GM23338 (cell line): ENCODE data around the gene SPG7. TPM values are rescaled to one million over a fixed set of nuclear protein-coding genes. Genes with fewer than 3 reads are reported as not detected.

ENCODE experiments used
- ATAC-seq: fragments of 200-7000 bp; cut with Tn5 transposase; 3 replicates; pipeline ENCODE4 v1.9.1; 2020
- DNase-seq: peaks from one replicate; pipeline ENCODE4 v3.0.0-alpha.2; 2015; ENCODE audit warnings: low spot score
- H2AFZ ChIP-seq: fragments of 200-600 bp; sonication (generic); 2 replicates; pipeline ENCODE4 v1.8.0; 2016; ENCODE audit warnings: antibody characterized with exemption, mild to moderate bottlenecking, moderate library complexity
- H3F3A ChIP-seq: fragments of 200-600 bp; sonication (generic); replicated peaks from 2 replicates; pipeline ENCODE4 v1.8.0; 2017; ENCODE audit warnings: antibody characterized with exemption, mixed run types, low read depth
- H3K27ac ChIP-seq: fragments of 200-600 bp; sonication (generic); 2 replicates; pipeline ENCODE4 v1.6.1; 2016; ENCODE audit warnings: low read depth
- H3K27me3 ChIP-seq: fragments of 200-600 bp; sonication (generic); 2 replicates; pipeline ENCODE4 v1.8.0; 2016; ENCODE audit warnings: mild to moderate bottlenecking, mixed run types, moderate library complexity; ENCODE audit not compliant: insufficient read depth
- H3K36me3 ChIP-seq: fragments of 200-600 bp; sonication (generic); 2 replicates; pipeline ENCODE4 v1.8.0; 2016; ENCODE audit warnings: mild to moderate bottlenecking; ENCODE audit not compliant: insufficient read depth
- H3K4me1 ChIP-seq: fragments of 200-600 bp; sonication (generic); 2 replicates; pipeline ENCODE4 v1.8.0; 2016; ENCODE audit warnings: mild to moderate bottlenecking, moderate library complexity; ENCODE audit not compliant: insufficient read depth
- H3K4me2 ChIP-seq: fragments of 200-600 bp; sonication (generic); 2 replicates; pipeline ENCODE4 v1.7.1; 2017; ENCODE audit warnings: mixed run types
- H3K4me3 ChIP-seq: fragments of 200-600 bp; sonication (generic); 2 replicates; pipeline ENCODE4 v1.6.1; 2016; ENCODE audit warnings: mixed run types
- H3K79me2 ChIP-seq: fragments of 200-600 bp; sonication (generic); replicated peaks from 2 replicates; pipeline ENCODE4 v1.8.0; 2017; ENCODE audit warnings: mild to moderate bottlenecking; ENCODE audit not compliant: insufficient read depth
- H3K9me2 ChIP-seq: fragments of 200-600 bp; sonication (generic); 2 replicates; pipeline ENCODE4 v1.8.0; 2017; ENCODE audit not compliant: insufficient read depth
- H4K20me1 ChIP-seq: fragments of 200-600 bp; sonication (generic); replicated peaks from 2 replicates; pipeline ENCODE4 v1.8.0; 2017; ENCODE audit warnings: mild to moderate bottlenecking; ENCODE audit not compliant: insufficient read depth
- H3K27ac Mint-ChIP-seq: 2 replicates; pipeline ENCODE4 v1.8.0; 2020; ENCODE audit warnings: inconsistent platforms, mild to moderate bottlenecking, moderate library complexity, mixed read lengths
- H3K27me3 Mint-ChIP-seq: 3 replicates; pipeline ENCODE4 v1.8.0; 2022; ENCODE audit warnings: low read depth, mild to moderate bottlenecking, moderate library complexity, mixed read lengths, inconsistent platforms; ENCODE audit not compliant: insufficient read depth, poor library complexity
- H3K36me3 Mint-ChIP-seq: 3 replicates; pipeline ENCODE4 v1.8.0; 2021; ENCODE audit warnings: low read depth, mild to moderate bottlenecking, inconsistent platforms, moderate library complexity, mixed read lengths
- H3K4me1 Mint-ChIP-seq: 3 replicates; pipeline ENCODE4 v1.8.0; 2020; ENCODE audit warnings: mild to moderate bottlenecking, inconsistent platforms, mixed read lengths
- H3K4me3 Mint-ChIP-seq: 3 replicates; pipeline ENCODE4 v1.8.0; 2021; ENCODE audit warnings: moderate library complexity, mild to moderate bottlenecking, inconsistent platforms, mixed read lengths
- H3K9me3 Mint-ChIP-seq: 3 replicates; pipeline ENCODE4 v1.8.0; 2020; ENCODE audit warnings: moderate library complexity, mild to moderate bottlenecking, inconsistent platforms, mixed read lengths
- EZH2 ChIP-seq: fragments of 200-600 bp; sonication (generic); IDR thresholded peaks from one replicate; pipeline ENCODE4 v1.8.0; 2017; ENCODE audit warnings: antibody characterized with exemption, mild to moderate bottlenecking, low read depth; ENCODE audit not compliant: unreplicated experiment
- JUNB ChIP-seq: IDR thresholded peaks from one replicate; pipeline ENCODE4 v1.6.1; 2016; ENCODE audit warnings: antibody characterized with exemption; ENCODE audit not compliant: unreplicated experiment
- NANOG ChIP-seq: IDR thresholded peaks from 2 replicates; pipeline ENCODE4 v1.6.1; 2016; ENCODE audit warnings: antibody characterized with exemption, borderline replicate concordance
- POLR2AphosphoS5 ChIP-seq: IDR thresholded peaks from 2 replicates; pipeline ENCODE4 v1.6.1; 2016; ENCODE audit warnings: antibody characterized with exemption, low read depth
- STAT1 ChIP-seq: IDR thresholded peaks from one replicate; pipeline ENCODE4 v1.6.1; 2016; ENCODE audit warnings: antibody characterized with exemption; ENCODE audit not compliant: unreplicated experiment
- ZNF114 ChIP-seq: fragments of 250-450 bp; sonication (Bioruptor Pico); IDR thresholded peaks from 2 replicates; pipeline ENCODE4 v1.5.0; 2020; ENCODE audit warnings: mild to moderate bottlenecking, moderate library complexity
- ZNF331 ChIP-seq: fragments of 250-450 bp; sonication (Bioruptor Pico); IDR thresholded peaks from 2 replicates; pipeline ENCODE4 v1.5.0; 2020; ENCODE audit warnings: low read depth, mild to moderate bottlenecking, moderate library complexity
- polyA plus RNA-seq: library from polyadenylated mRNA; unstranded; fragments of >200 nt; fragmentation: Nextera tagmentation; extraction: Ambion mirVana; gene quantifications from 2 replicates; pipeline ENCODE4 v1.2.1, GENCODE V29; 2016
- total RNA-seq: library from RNA; depleted of rRNA; stranded (reverse); fragments of >200 nt; shearing (Covaris generic); gene quantifications from 2 replicates; pipeline ENCODE4 v1.2.3, GENCODE V29; 2014
- TF ChIP-seq, protein P1 (sequence below): IDR thresholded peaks from one replicate; pipeline ENCODE4 v1.6.1; 2018; ENCODE audit warnings: antibody characterized with exemption; ENCODE audit not compliant: unreplicated experiment
- TF ChIP-seq, protein P2 (sequence below), 2 experiments: fragments of 200-600 bp in 1 of 2; sonication (generic) in 1 of 2; conservative IDR thresholded peaks; 2 replicates each; pipeline versions ENCODE4 v1.5.1 to v1.6.1; 2016 to 2017; ENCODE audit warnings: antibody characterized with exemption in 2 of 2, low read depth in 2 of 2, mild to moderate bottlenecking in 2 of 2, moderate library complexity in 1 of 2

The SPG7 gene
- total and polyA plus RNA-seq, 2 experiments from 2014 or later = 77.1 to 267 TPM

DNA sequence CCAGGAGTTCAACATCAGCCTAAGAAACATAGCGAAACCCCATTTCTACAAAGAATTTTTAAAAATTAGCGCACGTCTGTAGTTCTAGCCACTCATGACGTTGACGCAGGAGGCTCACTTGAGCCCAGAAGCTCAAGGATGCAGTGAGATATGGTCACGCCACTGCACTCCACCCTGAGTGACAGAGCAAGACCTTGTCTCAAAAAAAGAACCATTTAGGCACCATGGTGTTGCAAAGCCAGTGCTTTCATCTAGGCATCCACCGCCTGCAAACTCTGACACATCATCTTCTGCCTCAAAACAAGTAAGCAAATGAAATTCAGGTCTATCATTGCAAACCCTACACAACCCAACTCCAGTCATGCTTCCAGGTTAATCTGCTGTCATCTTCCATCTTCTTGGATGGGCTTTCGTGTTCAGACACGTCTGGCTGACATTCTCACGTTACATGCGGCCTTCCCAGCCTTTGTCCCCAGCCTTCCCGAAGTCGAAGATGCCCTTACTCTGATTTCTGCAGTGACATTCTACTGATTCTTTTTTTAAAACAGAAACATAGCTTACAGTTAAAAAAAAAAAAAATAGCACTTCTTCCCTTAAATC is 26.7 kb upstream of the SPG7 start (continued):
- TF ChIP-seq, protein P1, sequence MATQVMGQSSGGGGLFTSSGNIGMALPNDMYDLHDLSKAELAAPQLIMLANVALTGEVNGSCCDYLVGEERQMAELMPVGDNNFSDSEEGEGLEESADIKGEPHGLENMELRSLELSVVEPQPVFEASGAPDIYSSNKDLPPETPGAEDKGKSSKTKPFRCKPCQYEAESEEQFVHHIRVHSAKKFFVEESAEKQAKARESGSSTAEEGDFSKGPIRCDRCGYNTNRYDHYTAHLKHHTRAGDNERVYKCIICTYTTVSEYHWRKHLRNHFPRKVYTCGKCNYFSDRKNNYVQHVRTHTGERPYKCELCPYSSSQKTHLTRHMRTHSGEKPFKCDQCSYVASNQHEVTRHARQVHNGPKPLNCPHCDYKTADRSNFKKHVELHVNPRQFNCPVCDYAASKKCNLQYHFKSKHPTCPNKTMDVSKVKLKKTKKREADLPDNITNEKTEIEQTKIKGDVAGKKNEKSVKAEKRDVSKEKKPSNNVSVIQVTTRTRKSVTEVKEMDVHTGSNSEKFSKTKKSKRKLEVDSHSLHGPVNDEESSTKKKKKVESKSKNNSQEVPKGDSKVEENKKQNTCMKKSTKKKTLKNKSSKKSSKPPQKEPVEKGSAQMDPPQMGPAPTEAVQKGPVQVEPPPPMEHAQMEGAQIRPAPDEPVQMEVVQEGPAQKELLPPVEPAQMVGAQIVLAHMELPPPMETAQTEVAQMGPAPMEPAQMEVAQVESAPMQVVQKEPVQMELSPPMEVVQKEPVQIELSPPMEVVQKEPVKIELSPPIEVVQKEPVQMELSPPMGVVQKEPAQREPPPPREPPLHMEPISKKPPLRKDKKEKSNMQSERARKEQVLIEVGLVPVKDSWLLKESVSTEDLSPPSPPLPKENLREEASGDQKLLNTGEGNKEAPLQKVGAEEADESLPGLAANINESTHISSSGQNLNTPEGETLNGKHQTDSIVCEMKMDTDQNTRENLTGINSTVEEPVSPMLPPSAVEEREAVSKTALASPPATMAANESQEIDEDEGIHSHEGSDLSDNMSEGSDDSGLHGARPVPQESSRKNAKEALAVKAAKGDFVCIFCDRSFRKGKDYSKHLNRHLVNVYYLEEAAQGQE = no peak
- TF ChIP-seq NANOG (no peak), POLR2AphosphoS5 (no peak), ZNF331 (CRISPR knock-in tag) (no peak), ZNF114 (CRISPR knock-in tag) (no peak), STAT1 (no peak), EZH2 (no peak), JUNB (no peak)
- TF ChIP-seq, protein P2, sequence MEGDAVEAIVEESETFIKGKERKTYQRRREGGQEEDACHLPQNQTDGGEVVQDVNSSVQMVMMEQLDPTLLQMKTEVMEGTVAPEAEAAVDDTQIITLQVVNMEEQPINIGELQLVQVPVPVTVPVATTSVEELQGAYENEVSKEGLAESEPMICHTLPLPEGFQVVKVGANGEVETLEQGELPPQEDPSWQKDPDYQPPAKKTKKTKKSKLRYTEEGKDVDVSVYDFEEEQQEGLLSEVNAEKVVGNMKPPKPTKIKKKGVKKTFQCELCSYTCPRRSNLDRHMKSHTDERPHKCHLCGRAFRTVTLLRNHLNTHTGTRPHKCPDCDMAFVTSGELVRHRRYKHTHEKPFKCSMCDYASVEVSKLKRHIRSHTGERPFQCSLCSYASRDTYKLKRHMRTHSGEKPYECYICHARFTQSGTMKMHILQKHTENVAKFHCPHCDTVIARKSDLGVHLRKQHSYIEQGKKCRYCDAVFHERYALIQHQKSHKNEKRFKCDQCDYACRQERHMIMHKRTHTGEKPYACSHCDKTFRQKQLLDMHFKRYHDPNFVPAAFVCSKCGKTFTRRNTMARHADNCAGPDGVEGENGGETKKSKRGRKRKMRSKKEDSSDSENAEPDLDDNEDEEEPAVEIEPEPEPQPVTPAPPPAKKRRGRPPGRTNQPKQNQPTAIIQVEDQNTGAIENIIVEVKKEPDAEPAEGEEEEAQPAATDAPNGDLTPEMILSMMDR (conservative IDR thresholded peaks at IDR 0.05; ENCODE audit: low read depth in 2 of 2) = no peak

DNA sequence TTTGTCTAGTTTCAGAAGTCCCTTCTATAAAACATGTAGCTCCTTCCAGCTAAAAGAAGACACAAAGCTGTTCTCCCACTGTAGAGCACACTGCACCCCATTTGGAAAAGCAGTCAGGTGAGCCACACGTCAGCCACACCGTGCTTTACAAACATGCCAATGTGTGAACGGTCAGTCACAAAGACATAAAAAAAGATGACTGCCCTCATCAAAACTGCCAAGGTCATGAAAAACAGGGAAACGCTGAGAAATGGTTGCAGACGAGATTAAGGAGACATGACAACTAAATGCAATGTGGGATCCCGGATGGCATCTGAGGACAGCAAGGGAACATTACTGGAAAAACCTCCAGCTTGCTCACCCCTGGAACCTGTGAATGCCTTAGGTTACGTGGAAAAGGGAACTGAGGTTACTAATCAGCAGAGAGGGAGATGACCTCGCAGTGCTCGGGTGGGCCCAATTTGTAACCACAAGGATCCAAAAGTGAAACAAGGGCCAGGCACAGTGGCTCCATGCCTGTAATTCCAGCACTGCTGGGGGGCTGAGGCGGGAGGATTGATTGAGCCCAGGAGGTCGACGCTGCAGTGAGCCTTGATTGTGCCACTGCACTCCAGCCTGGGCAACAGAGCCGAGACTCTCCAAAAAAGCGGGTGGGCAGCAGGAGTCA is 25.9 kb upstream of the SPG7 start:
- no peak overlapping the region for H3K4me3 ChIP-seq
- peaks cover 6% of the 10 kb centered on the region; the same call in 1 of the 2 replicates for H3K36me3 ChIP-seq
- H3K4me1 ChIP-seq = peaks cover 76% of the 10 kb centered on the region
- 0 out of 2 replicates have a peak overlapping the region, but pooled peaks have one; percentile 27 for H3K4me2 ChIP-seq
- H3K9me3 Mint-ChIP-seq = no peaks in the 10 kb centered on the region
- no peak for DNase-seq
- peaks cover 100% of the 10 kb centered on the region for H3K79me2 ChIP-seq
- no peaks in the 10 kb centered on the region for H3K27me3 ChIP-seq
- H3K4me1 Mint-ChIP-seq = peaks cover 74% of the 10 kb centered on the region
- H3K27ac Mint-ChIP-seq = peak overlapping the region; percentile 59
- H3K4me3 Mint-ChIP-seq = no peak overlapping the region
- peak overlapping the region; percentile 72; the same call in 1 of the 2 replicates for H3K27ac ChIP-seq
- peaks cover 100% of the 10 kb centered on the region for H4K20me1 ChIP-seq
- H2AFZ ChIP-seq = no peak overlapping the region
- no peak for TF ChIP-seq POLR2AphosphoS5
- TF ChIP-seq JUNB = no peak
- no peaks in the 10 kb centered on the region for H3K9me2 ChIP-seq
- H3K36me3 Mint-ChIP-seq = peaks cover 18% of the 10 kb centered on the region
- H3F3A ChIP-seq = peaks cover 12% of the 10 kb centered on the region; the same call in 1 of the 2 replicates
- H3K27me3 Mint-ChIP-seq = peaks cover 12% of the 10 kb centered on the region
- ATAC-seq = peak; percentile 18
